ENCODE data around the gene CLEC9A. TPM values are rescaled to one million over a fixed set of nuclear protein-coding genes. Genes with fewer than 3 reads are reported as not detected.

Gene CLEC9A
- total RNA-seq, 4 donors from 2014 or later, result not detected

GRCh38 chr12:10069976-10070375 is 39.5 kb downstream of the CLEC9A start:
- Histone ChIP-seq H3K4me1 (no peaks in the 10 kb centered on the region), H3K36me3 (no peaks in the 10 kb centered on the region), H3K27me3 (no peaks in the 10 kb centered on the region), H3K27ac (no peak overlapping the region), H3K9me3 (no peaks in the 10 kb centered on the region), H3K4me3 (replicated peaks in 1 of 3) (no peak overlapping the region)
- no peak for DNase-seq
- no peak for TF ChIP-seq POLR2A (IDR thresholded peaks at IDR 0.05)
- TF ChIP-seq, protein P1, sequence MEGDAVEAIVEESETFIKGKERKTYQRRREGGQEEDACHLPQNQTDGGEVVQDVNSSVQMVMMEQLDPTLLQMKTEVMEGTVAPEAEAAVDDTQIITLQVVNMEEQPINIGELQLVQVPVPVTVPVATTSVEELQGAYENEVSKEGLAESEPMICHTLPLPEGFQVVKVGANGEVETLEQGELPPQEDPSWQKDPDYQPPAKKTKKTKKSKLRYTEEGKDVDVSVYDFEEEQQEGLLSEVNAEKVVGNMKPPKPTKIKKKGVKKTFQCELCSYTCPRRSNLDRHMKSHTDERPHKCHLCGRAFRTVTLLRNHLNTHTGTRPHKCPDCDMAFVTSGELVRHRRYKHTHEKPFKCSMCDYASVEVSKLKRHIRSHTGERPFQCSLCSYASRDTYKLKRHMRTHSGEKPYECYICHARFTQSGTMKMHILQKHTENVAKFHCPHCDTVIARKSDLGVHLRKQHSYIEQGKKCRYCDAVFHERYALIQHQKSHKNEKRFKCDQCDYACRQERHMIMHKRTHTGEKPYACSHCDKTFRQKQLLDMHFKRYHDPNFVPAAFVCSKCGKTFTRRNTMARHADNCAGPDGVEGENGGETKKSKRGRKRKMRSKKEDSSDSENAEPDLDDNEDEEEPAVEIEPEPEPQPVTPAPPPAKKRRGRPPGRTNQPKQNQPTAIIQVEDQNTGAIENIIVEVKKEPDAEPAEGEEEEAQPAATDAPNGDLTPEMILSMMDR (IDR thresholded peaks at IDR 0.05), result no peak
- intact Hi-C loops (cut with DNase I), result no loop called here
- WGBS, 2 donors, result 22 to 23% methylated on average over 3 of the region's 3 CpGs

DNA sequence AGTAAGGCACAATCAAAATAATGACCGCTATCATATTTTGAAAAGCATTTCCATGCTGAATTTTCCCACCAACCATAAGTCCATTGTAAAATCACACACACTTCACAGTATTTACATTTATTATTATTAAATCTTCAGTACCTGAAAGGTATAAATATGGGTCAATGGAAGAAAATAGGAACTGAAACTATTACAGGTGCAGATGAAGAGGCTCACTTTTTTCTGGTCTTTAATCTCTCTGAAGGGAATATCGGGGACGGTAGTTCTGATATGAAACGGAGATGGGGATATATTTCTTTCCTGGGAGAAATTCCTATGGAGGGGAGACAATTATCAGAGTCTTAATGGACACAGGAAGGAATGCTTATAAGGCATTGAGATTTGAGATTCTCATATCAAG is 39.9 kb downstream of the CLEC9A start:
- H3K27me3 ChIP-seq, result no peaks in the 10 kb centered on the region
- intact Hi-C loops (cut with DNase I), result no loop called here
- no peak overlapping the region for H3K27ac ChIP-seq
- no peaks in the 10 kb centered on the region for H3K4me1 ChIP-seq
- H3K9me3 ChIP-seq, result no peaks in the 10 kb centered on the region
- no peaks in the 10 kb centered on the region for H3K36me3 ChIP-seq
- H3K4me3 ChIP-seq (replicated peaks in 1 of 3), result no peak overlapping the region
- no peak for DNase-seq
- TF ChIP-seq POLR2A (IDR thresholded peaks at IDR 0.05), result no peak
- TF ChIP-seq, protein P1 (IDR thresholded peaks at IDR 0.05), result no peak
- WGBS, 2 donors, result 95 to 96% methylated on average over 4 of the region's 4 CpGs

- intact Hi-C loops (cut with DNase I), result no loop called here
- 93 to 94% methylated on average over 2 of the region's 2 CpGs for WGBS, 2 donors
- TF ChIP-seq, protein P1 (IDR thresholded peaks at IDR 0.05), result no peak
- TF ChIP-seq POLR2A (IDR thresholded peaks at IDR 0.05), result no peak
- no peak overlapping the region for H3K4me3 ChIP-seq (replicated peaks in 1 of 3)
- DNase-seq, result no peak
- H3K9me3 ChIP-seq, result no peaks in the 10 kb centered on the region
- H3K27ac ChIP-seq, result no peak overlapping the region
- no peaks in the 10 kb centered on the region for H3K36me3 ChIP-seq
- H3K27me3 ChIP-seq, result no peaks in the 10 kb centered on the region
- no peaks in the 10 kb centered on the region for H3K4me1 ChIP-seq
These were observed 41.6 kb downstream of the CLEC9A start for GRCh38 chr12:10072131-10072530.

- WGBS, 2 donors, result 94 to 99% methylated on average over 5 of the region's 5 CpGs
- intact Hi-C loops (cut with DNase I), result no loop called here
- Histone ChIP-seq H3K27me3 (no peaks in the 10 kb centered on the region), H3K4me3 (replicated peaks in 1 of 3) (no peak overlapping the region), H3K27ac (no peak overlapping the region), H3K4me1 (no peaks in the 10 kb centered on the region), H3K9me3 (no peaks in the 10 kb centered on the region), H3K36me3 (no peaks in the 10 kb centered on the region)
- no peak for DNase-seq
- no peak for TF ChIP-seq POLR2A (IDR thresholded peaks at IDR 0.05)
- TF ChIP-seq, protein P1 (IDR thresholded peaks at IDR 0.05), result no peak
These were observed 42.8 kb downstream of the CLEC9A start for GRCh38 chr12:10073261-10073660.

DNA sequence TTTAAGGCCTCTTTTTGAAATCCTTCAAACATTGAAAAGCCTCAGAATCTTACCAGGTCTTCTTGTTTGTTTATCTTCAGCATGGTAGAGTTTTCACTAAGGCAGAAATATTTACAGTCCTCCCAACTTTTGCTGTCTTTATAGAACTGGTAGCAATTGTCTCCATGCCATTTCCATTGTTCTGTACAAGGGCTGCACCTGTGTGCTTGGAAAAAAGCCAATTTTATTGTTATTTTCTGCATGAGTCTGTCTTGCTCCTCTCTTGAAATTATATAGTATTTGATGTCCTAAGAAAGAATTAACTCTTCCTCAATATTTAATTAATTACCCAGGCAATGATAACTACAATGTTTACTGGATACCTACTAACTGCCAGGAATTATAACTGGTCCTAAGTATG is 45.0 kb downstream of the CLEC9A start:
- no peaks in the 10 kb centered on the region for H3K27me3 ChIP-seq
- H3K4me1 ChIP-seq, result no peaks in the 10 kb centered on the region
- no peaks in the 10 kb centered on the region for H3K36me3 ChIP-seq
- no peaks in the 10 kb centered on the region for H3K9me3 ChIP-seq
- DNase-seq, result no peak
- no peak for TF ChIP-seq POLR2A (IDR thresholded peaks at IDR 0.05)
- intact Hi-C loops (cut with DNase I), result no loop called here
- no peak overlapping the region for H3K4me3 ChIP-seq (replicated peaks in 1 of 3)
- no peak overlapping the region for H3K27ac ChIP-seq

Measured in thyroid gland (tissue), 4 donors.